Ishikawa (cell line): Measurements from ENCODE around the gene PPIG.

Experiments used
- CEBPB ChIP-seq: IDR thresholded peaks from 2 replicates; pipeline ENCODE4 v1.6.1; 2012
- CREB1 ChIP-seq: IDR thresholded peaks from 2 replicates; pipeline ENCODE4 v1.6.1; 2012; ENCODE audit warnings: low read depth
- EGR1 ChIP-seq: IDR thresholded peaks from 2 replicates; pipeline ENCODE4 v1.6.1; 2012
- EP300 ChIP-seq: IDR thresholded peaks from 2 replicates; pipeline ENCODE4 v1.6.1; 2012; ENCODE audit warnings: borderline replicate concordance
- FOXM1 ChIP-seq: IDR thresholded peaks from 2 replicates; pipeline ENCODE4 v1.6.1; 2012; ENCODE audit warnings: low read depth, borderline replicate concordance
- NFIC ChIP-seq: IDR thresholded peaks from 2 replicates; pipeline ENCODE4 v1.6.1; 2012
- RAD21 ChIP-seq: IDR thresholded peaks from 2 replicates; pipeline ENCODE4 v1.6.1; 2012; ENCODE audit warnings: low read depth
- TAF1 ChIP-seq: IDR thresholded peaks from 2 replicates; pipeline ENCODE4 v1.6.1; 2012; ENCODE audit warnings: low read depth, mild to moderate bottlenecking
- TCF12 ChIP-seq: IDR thresholded peaks from 2 replicates; pipeline ENCODE4 v1.6.1; 2012; ENCODE audit warnings: low read depth
- TEAD4 ChIP-seq: IDR thresholded peaks from 2 replicates; pipeline ENCODE4 v1.6.1; 2012
- YY1 ChIP-seq: IDR thresholded peaks from 2 replicates; pipeline ENCODE4 v1.6.1; 2012; ENCODE audit warnings: low read depth
- ZBTB7A ChIP-seq: IDR thresholded peaks from 2 replicates; pipeline ENCODE4 v1.6.1; 2012; ENCODE audit warnings: low read depth
- TF ChIP-seq, protein P1 (sequence below): IDR thresholded peaks from 2 replicates; pipeline ENCODE4 v1.6.1; 2012
- TF ChIP-seq, protein P2 (sequence below): IDR thresholded peaks from 2 replicates; pipeline ENCODE4 v1.6.1; 2012; ENCODE audit warnings: low read depth, mild to moderate bottlenecking
- TF ChIP-seq, protein P3 (sequence below): IDR thresholded peaks from 2 replicates; pipeline ENCODE4 v1.6.1; 2012

PPIG gene

DNA sequence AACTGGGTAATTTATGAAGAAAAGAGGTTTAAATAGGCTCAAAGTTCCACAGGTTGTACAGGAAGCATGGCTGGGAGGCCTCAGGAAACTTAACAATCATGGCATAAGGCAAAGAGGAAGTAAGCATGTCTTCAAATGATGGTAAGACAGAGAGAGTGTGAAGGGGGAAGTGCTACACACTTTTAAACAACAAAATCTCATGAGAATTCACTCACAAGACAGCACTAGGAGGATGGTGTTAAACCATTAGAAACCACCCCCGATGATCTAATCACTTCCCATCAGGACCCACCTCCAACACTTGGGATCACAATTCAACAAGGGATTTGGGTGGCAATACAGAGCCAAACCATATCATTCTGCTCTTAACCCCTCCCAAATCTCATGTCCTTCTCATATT is 75.2 kb downstream of the PPIG start:
- TF ChIP-seq RAD21 = no peak
- TF ChIP-seq, protein P1, sequence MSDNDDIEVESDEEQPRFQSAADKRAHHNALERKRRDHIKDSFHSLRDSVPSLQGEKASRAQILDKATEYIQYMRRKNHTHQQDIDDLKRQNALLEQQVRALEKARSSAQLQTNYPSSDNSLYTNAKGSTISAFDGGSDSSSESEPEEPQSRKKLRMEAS = no peak
- no peak for TF ChIP-seq TEAD4
- no peak for TF ChIP-seq FOXM1
- no peak for TF ChIP-seq EP300

DNA sequence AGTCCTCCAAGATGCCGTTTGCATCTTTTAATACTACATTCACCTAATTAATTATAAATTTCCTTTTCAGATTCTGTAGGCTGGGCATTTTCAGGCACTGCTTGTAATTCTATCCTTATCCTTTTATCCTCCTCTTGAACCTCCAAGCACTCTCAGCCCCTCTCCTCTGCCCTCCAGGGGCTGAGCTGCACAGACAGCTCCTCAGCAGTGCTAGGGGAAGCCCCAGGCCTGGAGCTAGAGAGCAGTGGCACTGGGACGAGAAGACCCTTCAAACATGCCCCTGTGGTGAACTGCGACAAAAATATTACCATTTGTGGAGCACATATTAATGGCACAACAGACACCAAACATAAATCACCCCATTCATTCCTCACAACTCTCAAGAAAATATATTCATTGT is 77.1 kb downstream of the PPIG start:
- TF ChIP-seq NFIC = no peak
- no peak for TF ChIP-seq EGR1
- TF ChIP-seq, protein P1 = no peak
- no peak for TF ChIP-seq CEBPB
- TF ChIP-seq TEAD4 = no peak
- no peak for TF ChIP-seq FOXM1
- no peak for TF ChIP-seq TAF1

DNA sequence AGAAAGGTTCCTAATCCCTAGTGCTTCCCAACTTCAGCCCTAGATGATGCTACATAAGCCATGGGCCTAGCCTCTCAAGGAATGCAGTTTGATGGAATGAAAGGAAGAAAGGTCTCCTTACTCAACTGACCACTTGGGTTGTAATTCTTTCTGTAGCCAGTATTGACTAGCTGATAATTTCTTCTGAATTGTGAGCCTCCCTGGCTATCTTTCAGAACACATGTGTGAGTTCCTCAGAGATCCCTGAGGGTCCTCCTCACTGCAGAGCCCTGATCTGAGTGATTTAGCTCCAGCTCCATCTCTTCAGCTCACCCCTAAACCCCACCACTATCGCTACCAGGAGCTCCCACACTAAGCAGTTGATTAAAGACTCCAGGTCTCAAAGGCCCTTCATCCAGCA is 78.6 kb downstream of the PPIG start:
- no peak for TF ChIP-seq EP300
- TF ChIP-seq RAD21 = no peak
- no peak for TF ChIP-seq TCF12
- TF ChIP-seq CEBPB = no peak
- TF ChIP-seq YY1 = no peak
- TF ChIP-seq TEAD4 = no peak
- TF ChIP-seq EGR1 = no peak
- TF ChIP-seq, protein P1 = no peak
- no peak for TF ChIP-seq NFIC

DNA sequence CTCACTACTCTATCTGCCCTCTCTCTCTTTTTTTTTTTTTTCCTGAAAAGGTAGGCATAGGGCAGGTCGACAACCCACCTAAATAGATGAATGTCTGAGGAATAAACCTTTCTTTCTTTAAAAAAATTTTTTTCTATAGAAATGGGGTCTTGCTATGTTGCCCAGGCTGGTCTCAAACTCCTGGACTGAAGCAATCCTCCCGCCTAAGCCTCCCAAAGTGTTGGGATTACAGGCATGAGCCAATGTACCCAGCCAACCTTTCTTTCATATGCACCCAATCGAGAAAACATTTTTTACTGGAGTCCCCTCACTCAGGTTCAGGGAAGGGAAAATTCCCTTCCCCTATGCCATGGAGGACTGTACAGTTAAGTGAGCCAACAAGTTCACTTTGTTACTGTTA is 79.1 kb downstream of the PPIG start:
- no peak for TF ChIP-seq CEBPB
- TF ChIP-seq TAF1 = no peak
- TF ChIP-seq, protein P2, sequence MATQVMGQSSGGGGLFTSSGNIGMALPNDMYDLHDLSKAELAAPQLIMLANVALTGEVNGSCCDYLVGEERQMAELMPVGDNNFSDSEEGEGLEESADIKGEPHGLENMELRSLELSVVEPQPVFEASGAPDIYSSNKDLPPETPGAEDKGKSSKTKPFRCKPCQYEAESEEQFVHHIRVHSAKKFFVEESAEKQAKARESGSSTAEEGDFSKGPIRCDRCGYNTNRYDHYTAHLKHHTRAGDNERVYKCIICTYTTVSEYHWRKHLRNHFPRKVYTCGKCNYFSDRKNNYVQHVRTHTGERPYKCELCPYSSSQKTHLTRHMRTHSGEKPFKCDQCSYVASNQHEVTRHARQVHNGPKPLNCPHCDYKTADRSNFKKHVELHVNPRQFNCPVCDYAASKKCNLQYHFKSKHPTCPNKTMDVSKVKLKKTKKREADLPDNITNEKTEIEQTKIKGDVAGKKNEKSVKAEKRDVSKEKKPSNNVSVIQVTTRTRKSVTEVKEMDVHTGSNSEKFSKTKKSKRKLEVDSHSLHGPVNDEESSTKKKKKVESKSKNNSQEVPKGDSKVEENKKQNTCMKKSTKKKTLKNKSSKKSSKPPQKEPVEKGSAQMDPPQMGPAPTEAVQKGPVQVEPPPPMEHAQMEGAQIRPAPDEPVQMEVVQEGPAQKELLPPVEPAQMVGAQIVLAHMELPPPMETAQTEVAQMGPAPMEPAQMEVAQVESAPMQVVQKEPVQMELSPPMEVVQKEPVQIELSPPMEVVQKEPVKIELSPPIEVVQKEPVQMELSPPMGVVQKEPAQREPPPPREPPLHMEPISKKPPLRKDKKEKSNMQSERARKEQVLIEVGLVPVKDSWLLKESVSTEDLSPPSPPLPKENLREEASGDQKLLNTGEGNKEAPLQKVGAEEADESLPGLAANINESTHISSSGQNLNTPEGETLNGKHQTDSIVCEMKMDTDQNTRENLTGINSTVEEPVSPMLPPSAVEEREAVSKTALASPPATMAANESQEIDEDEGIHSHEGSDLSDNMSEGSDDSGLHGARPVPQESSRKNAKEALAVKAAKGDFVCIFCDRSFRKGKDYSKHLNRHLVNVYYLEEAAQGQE = no peak
- no peak for TF ChIP-seq ZBTB7A
- TF ChIP-seq FOXM1 = no peak
- no peak for TF ChIP-seq RAD21

DNA sequence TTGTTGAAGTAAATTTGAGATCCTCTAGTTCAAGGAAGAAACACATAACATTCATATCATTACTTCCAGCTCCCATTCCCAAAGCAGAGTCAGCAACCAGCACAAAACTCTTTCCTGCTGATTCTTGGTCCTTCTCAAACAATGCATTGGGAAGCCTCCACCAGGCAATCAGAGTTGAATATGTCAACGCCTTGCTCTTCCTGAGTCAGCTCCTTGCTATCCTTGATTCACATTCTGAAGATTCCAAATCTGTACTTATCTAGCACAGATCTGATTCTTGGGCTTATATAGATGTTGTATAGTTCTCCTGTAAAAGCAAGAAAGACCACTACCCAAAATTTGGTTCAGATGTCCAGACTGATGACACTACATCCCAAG is 80.4 kb downstream of the PPIG start:
- no peak for TF ChIP-seq NFIC
- TF ChIP-seq TEAD4 = no peak
- TF ChIP-seq EGR1 = no peak
- TF ChIP-seq ZBTB7A = no peak
- no peak for TF ChIP-seq RAD21
- TF ChIP-seq EP300 = no peak
- TF ChIP-seq, protein P1 = no peak
- TF ChIP-seq FOXM1 = no peak
- TF ChIP-seq, protein P2 = no peak
- TF ChIP-seq TAF1 = no peak
- TF ChIP-seq, protein P3, sequence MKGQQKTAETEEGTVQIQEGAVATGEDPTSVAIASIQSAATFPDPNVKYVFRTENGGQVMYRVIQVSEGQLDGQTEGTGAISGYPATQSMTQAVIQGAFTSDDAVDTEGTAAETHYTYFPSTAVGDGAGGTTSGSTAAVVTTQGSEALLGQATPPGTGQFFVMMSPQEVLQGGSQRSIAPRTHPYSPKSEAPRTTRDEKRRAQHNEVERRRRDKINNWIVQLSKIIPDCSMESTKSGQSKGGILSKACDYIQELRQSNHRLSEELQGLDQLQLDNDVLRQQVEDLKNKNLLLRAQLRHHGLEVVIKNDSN = no peak
- TF ChIP-seq YY1 = no peak
- no peak for TF ChIP-seq TCF12
- TF ChIP-seq CREB1 = no peak
- no peak for TF ChIP-seq CEBPB

DNA sequence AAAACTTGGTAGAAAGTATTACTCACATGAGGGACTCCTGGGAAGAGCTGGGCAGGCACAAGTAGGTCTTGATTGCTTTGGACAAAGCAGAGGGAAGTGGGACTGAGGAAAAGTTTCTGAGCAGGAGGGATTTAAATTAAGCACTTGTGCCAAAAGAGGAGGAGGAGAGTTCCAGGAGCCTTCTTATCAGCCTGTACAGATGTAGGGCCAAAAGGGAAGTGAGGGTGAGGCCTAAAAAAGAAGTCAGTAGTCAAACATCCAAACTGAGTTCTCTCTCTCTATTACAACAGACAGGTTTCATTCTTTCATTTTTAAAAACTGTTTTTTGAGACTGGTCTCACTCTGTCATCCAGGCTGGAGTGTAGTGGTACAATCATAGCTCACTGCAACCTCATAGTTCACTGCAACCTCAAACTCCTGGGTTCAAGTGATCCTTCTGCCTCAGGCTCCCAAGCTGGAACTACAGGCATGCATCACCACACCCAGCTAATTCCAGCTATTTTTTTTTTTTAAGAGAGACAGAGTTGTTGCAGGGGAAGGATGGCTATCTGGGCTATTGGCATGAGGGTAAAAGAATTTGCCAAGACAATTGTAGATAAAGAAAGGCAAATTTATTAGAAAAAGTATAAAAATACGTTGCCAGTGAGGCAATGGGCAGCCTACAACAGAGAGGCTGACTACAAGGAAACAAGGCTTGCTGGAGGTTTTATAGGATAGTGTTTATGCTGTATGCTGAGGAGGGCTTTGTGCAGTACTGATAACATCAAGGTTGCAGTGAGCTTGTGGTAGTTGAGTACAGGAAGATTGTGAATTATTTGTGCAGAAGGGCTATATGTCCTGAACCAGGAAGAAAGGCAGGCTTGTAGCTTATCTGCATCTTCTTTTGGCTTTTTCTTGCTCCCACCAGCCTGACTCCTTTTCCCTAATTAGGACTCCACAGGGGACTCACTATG is 81.1 kb downstream of the PPIG start:
- TF ChIP-seq FOXM1 = no peak
- TF ChIP-seq CEBPB = no peak
- no peak for TF ChIP-seq TAF1
- TF ChIP-seq, protein P3 = no peak
- TF ChIP-seq, protein P1 = no peak
- TF ChIP-seq ZBTB7A = no peak
- no peak for TF ChIP-seq EP300
- TF ChIP-seq EGR1 = no peak
- TF ChIP-seq, protein P2 = no peak
